KBM-7 (cell line): ENCODE data around the gene SEMA7A.

Source experiments
- DNase-seq: peaks from one replicate; pipeline ENCODE4 v3.0.0-alpha.2; 2015
- in situ Hi-C: fragments of 300-500 bp; cut with MboI; formaldehyde crosslinking; loops from 2 replicates; pipeline ENCODE4 v1.14.3; 2020; ENCODE audit warnings: low sequenced_read_pairs, low pct_unique_long_range_greater_than_20kb, mixed read lengths

Gene SEMA7A

GRCh38 chr15:74454764-74455500 lies 21.2 kb upstream of the SEMA7A start:
- in situ Hi-C loops = no loop called here
- DNase-seq = peak; percentile 26

- in situ Hi-C loops = no loop called here
- peak; percentile 41 for DNase-seq
Observed at GRCh38 chr15:74453925-74454763, 20.4 kb upstream of the SEMA7A start.

- no peak for DNase-seq
- in situ Hi-C loops = no loop called here
Observed at GRCh38 chr15:74451861-74452835, 18.4 kb upstream of the SEMA7A start.

GRCh38 chr15:74451322-74451721 lies 17.6 kb upstream of the SEMA7A start:
- DNase-seq = no peak
- in situ Hi-C loops = no loop called here

- in situ Hi-C loops = no loop called here
- DNase-seq = no peak
Observed at GRCh38 chr15:74449643-74450205, 16.0 kb upstream of the SEMA7A start.

- DNase-seq = no peak
- in situ Hi-C loops = no loop called here
Observed at GRCh38 chr15:74449095-74449494, 15.3 kb upstream of the SEMA7A start.

- in situ Hi-C loops = no loop called here
- no peak for DNase-seq
Observed at GRCh38 chr15:74445816-74446763, 12.3 kb upstream of the SEMA7A start.

- in situ Hi-C loops = no loop called here
- no peak for DNase-seq
Observed at GRCh38 chr15:74444106-74445062, 10.6 kb upstream of the SEMA7A start.

GRCh38 chr15:74443100-74443909 lies 9.5 kb upstream of the SEMA7A start:
- in situ Hi-C loops = no loop called here
- no peak for DNase-seq

GRCh38 chr15:74442604-74443003 lies 8.8 kb upstream of the SEMA7A start:
- DNase-seq = no peak
- in situ Hi-C loops = no loop called here

GRCh38 chr15:74442063-74442462 lies 8.3 kb upstream of the SEMA7A start:
- in situ Hi-C loops = no loop called here
- no peak for DNase-seq

- in situ Hi-C loops = no loop called here
Observed at GRCh38 chr15:74441248-74441941, 7.6 kb upstream of the SEMA7A start.

GRCh38 chr15:74438721-74439316 lies 5.1 kb upstream of the SEMA7A start:
- in situ Hi-C loops = loop anchor here (10.0 kb wide), 1 partner anchor 54 kb away; no protein-coding TSS in a partner anchor

More at GRCh38 chr15:74441248-74441941, 7.6 kb upstream of the SEMA7A start:
- DNase-seq = no peak

GRCh38 chr15:74438206-74438605 lies 4.4 kb upstream of the SEMA7A start:
- in situ Hi-C loops = loop anchor here (10.0 kb wide), 1 partner anchor 53 kb away; no protein-coding TSS in a partner anchor
- no peak for DNase-seq

More at GRCh38 chr15:74438721-74439316, 5.1 kb upstream of the SEMA7A start:
- DNase-seq = peak; percentile 92
